GM19324 (cell line): ENCODE data around the gene STXBP3.

Experiments used
- ATAC-seq: cut with Tn5 transposase; IDR thresholded peaks from one replicate; pipeline ENCODE4 v1.9.1; 2021; ENCODE audit warnings: mild to moderate bottlenecking, moderate library complexity; ENCODE audit not compliant: unreplicated experiment, low FRiP score

The STXBP3 gene

GRCh38 chr1:108832929-108833328 lies 86.5 kb downstream of the STXBP3 start:
- ATAC-seq = no peak

- ATAC-seq = no peak
Measured at GRCh38 chr1:108841703-108842102, 95.2 kb downstream of the STXBP3 start.

GRCh38 chr1:108842525-108843181 lies 96.2 kb downstream of the STXBP3 start:
- no peak for ATAC-seq

- ATAC-seq = no peak
Measured at GRCh38 chr1:108843390-108844137, 97.1 kb downstream of the STXBP3 start.

GRCh38 chr1:108845446-108845845 lies 99.0 kb downstream of the STXBP3 start:
- ATAC-seq = no peak

GRCh38 chr1:108845991-108846390 lies 99.5 kb downstream of the STXBP3 start:
- no peak for ATAC-seq

GRCh38 chr1:108847494-108847893 lies 101.0 kb downstream of the STXBP3 start:
- no peak for ATAC-seq

- ATAC-seq = no peak
Measured at GRCh38 chr1:108848806-108849205, 102.3 kb downstream of the STXBP3 start.

GRCh38 chr1:108850929-108851328 lies 104.5 kb downstream of the STXBP3 start:
- no peak for ATAC-seq

- no peak for ATAC-seq
Measured at GRCh38 chr1:108851567-108851966, 105.1 kb downstream of the STXBP3 start.

- no peak for ATAC-seq
Measured at GRCh38 chr1:108852221-108852975, 105.9 kb downstream of the STXBP3 start.

GRCh38 chr1:108854221-108855019 lies 107.9 kb downstream of the STXBP3 start:
- ATAC-seq = no peak

GRCh38 chr1:108856994-108857393 lies 110.5 kb downstream of the STXBP3 start, which contains the start of gene AKNAD1:
TSS of gene AKNAD1 (minus strand) at chr1:108857094. CDS start at chr1:108852664, 4,430 bp downstream.
- no peak for ATAC-seq

GRCh38 chr1:108858230-108858950 lies 111.9 kb downstream of the STXBP3 start:
- ATAC-seq = no peak
